Smooth muscle cell (in vitro differentiated cells): ENCODE results near the gene UBAC2. TPM values are rescaled to one million over a fixed set of nuclear protein-coding genes. Genes with fewer than 3 reads are reported as not detected.

Source experiments
- DNase-seq: peaks from one replicate; lab custom pipeline; 2025; ENCODE audit not compliant: unreplicated experiment; lab: John Stamatoyannopoulos, UW
- H2AFZ ChIP-seq: fragments of 200-600 bp; sonication (generic); 2 replicates; pipeline ENCODE4 v1.6.0; 2016; ENCODE audit warnings: antibody characterized with exemption, low read depth, mild to moderate bottlenecking
- H3F3A ChIP-seq: fragments of 200-600 bp; sonication (generic); 2 replicates; pipeline ENCODE4 v1.6.0; 2017; ENCODE audit warnings: antibody characterized with exemption, low read depth
- H3K27ac ChIP-seq: fragments of 200-600 bp; sonication (generic); 2 replicates; pipeline ENCODE4 v1.5.1; 2016; ENCODE audit warnings: low read depth, mild to moderate bottlenecking
- H3K27me3 ChIP-seq: fragments of 200-600 bp; sonication (generic); 2 replicates; pipeline ENCODE4 v1.6.1; 2016; ENCODE audit warnings: low read depth, mild to moderate bottlenecking
- H3K36me3 ChIP-seq: fragments of 200-600 bp; sonication (generic); 2 replicates; pipeline ENCODE4 v1.5.1; 2016; ENCODE audit warnings: low read depth
- H3K4me1 ChIP-seq: fragments of 200-600 bp; sonication (generic); 2 replicates; pipeline ENCODE4 v1.5.1; 2016; ENCODE audit warnings: low read depth
- H3K4me2 ChIP-seq: fragments of 200-600 bp; sonication (generic); 2 replicates; pipeline ENCODE4 v1.6.0; 2016; ENCODE audit warnings: mild to moderate bottlenecking
- H3K4me3 ChIP-seq: fragments of 200-600 bp; sonication (generic); 2 replicates; pipeline ENCODE4 v1.5.1; 2016; ENCODE audit warnings: mild to moderate bottlenecking
- H3K79me2 ChIP-seq: fragments of 200-600 bp; sonication (generic); 2 replicates; pipeline ENCODE4 v1.6.0; 2016; ENCODE audit warnings: low read depth, mild to moderate bottlenecking
- H3K9ac ChIP-seq: fragments of 200-600 bp; sonication (generic); 2 replicates; pipeline ENCODE4 v1.6.0; 2016; ENCODE audit warnings: low read depth
- H3K9me3 ChIP-seq: fragments of 200-600 bp; sonication (generic); replicated peaks from 2 replicates; pipeline ENCODE4 v1.5.1; 2016; ENCODE audit warnings: low read depth
- H4K20me1 ChIP-seq: fragments of 200-600 bp; sonication (generic); 2 replicates; pipeline ENCODE4 v1.6.0; 2016; ENCODE audit warnings: low read depth
- WGBS: methylation state at CpG from one replicate; pipeline ENCODE4 v1.1.7; 2016; ENCODE audit warnings: low lambda C conversion rate; 5-methylcytosine and 5-hydroxymethylcytosine counted together
- polyA plus RNA-seq: library from polyadenylated mRNA; unstranded; fragments of >200 nt; fragmentation: Nextera tagmentation; extraction: Ambion mirVana; gene quantifications from 2 replicates; pipeline ENCODE4 v1.2.1, GENCODE V29; 2016
- total RNA-seq: library from RNA; depleted of rRNA; stranded (reverse); fragments of >200 nt; gene quantifications from 2 replicates; pipeline ENCODE4 v1.2.3, GENCODE V29; 2014
- TF ChIP-seq, protein P1 (sequence below): fragments of 200-600 bp; sonication (generic); IDR thresholded peaks from 2 replicates; pipeline ENCODE4 v1.5.1; 2017; ENCODE audit warnings: borderline replicate concordance, mild to moderate bottlenecking, antibody characterized with exemption; ENCODE audit not compliant: insufficient read depth, poor library complexity, severe bottlenecking

UBAC2 gene
- total and polyA plus RNA-seq, 2 experiments from 2014 or later: 58.4 to 74.0 TPM

- no peaks in the 10 kb centered on the region for H3K79me2 ChIP-seq
Observed at GRCh38 chr13:99354371-99354951, 153.8 kb downstream of the UBAC2 start.

DNA sequence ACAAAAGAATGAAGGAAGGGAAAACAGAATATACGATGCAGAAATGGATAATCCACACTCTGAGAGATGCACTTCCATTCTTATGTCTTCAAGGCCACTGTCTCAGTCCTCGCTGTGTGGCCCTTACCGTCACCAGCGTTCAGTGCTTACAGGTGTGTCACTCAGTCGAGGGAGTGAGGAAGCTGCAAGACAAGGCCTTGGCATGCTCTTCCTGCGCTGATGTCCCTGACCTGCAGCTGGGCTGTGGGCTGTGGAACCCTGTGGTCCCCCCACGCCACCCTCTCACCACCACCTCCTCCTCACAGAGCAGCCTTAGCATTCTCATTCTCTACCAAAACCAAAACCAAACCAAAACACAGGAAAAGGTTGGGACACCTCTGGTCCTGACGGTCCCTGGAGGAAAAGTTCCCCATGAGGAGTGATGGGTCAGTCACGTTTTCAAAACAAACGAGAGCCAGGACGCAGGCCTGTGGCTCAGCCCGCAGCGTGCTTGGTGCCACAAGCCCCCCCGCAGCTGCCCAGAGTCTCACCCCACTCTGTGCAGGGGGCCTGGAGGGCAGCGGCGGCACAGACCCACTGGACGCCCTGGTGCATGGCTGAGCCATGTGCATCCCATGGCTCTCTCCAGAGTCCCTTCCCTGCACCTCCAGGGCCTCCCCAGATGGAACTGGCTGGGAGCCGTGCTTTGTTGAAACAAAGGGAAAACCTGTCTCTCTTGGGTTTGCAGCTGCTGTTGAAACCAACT, 154.8 kb downstream of the UBAC2 start:
- H3K9ac ChIP-seq: no peak overlapping the region
- DNase-seq: no peak
- no peaks in the 10 kb centered on the region for H3K36me3 ChIP-seq
- 97% methylated on average over 18 of the region's 18 CpGs for WGBS
- H3K27me3 ChIP-seq: no peaks in the 10 kb centered on the region
- no peaks in the 10 kb centered on the region for H3K9me3 ChIP-seq
- peak overlapping the region; percentile 91 for H3K27ac ChIP-seq
- no peak overlapping the region for H2AFZ ChIP-seq
- H3K4me2 ChIP-seq: no peak overlapping the region
- peaks cover 6% of the 10 kb centered on the region for H4K20me1 ChIP-seq
- peaks cover 14% of the 10 kb centered on the region for H3F3A ChIP-seq
- H3K4me1 ChIP-seq: peaks cover 5% of the 10 kb centered on the region
- no peaks in the 10 kb centered on the region for H3K79me2 ChIP-seq
- TF ChIP-seq, protein P1, sequence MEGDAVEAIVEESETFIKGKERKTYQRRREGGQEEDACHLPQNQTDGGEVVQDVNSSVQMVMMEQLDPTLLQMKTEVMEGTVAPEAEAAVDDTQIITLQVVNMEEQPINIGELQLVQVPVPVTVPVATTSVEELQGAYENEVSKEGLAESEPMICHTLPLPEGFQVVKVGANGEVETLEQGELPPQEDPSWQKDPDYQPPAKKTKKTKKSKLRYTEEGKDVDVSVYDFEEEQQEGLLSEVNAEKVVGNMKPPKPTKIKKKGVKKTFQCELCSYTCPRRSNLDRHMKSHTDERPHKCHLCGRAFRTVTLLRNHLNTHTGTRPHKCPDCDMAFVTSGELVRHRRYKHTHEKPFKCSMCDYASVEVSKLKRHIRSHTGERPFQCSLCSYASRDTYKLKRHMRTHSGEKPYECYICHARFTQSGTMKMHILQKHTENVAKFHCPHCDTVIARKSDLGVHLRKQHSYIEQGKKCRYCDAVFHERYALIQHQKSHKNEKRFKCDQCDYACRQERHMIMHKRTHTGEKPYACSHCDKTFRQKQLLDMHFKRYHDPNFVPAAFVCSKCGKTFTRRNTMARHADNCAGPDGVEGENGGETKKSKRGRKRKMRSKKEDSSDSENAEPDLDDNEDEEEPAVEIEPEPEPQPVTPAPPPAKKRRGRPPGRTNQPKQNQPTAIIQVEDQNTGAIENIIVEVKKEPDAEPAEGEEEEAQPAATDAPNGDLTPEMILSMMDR: no peak
- H3K4me3 ChIP-seq: no peak overlapping the region

More at GRCh38 chr13:99354371-99354951, 153.8 kb downstream of the UBAC2 start:
- peaks cover 6% of the 10 kb centered on the region for H4K20me1 ChIP-seq
- H3K4me1 ChIP-seq: peaks cover 5% of the 10 kb centered on the region
- no peak overlapping the region for H2AFZ ChIP-seq
- peaks cover 14% of the 10 kb centered on the region for H3F3A ChIP-seq
- H3K4me2 ChIP-seq: peak overlapping the region; percentile 32
- no peaks in the 10 kb centered on the region for H3K27me3 ChIP-seq
- H3K36me3 ChIP-seq: no peaks in the 10 kb centered on the region
- no peak for DNase-seq
- WGBS: 60% methylated on average over 8 of the region's 8 CpGs
- H3K9ac ChIP-seq: no peak overlapping the region
- no peaks in the 10 kb centered on the region for H3K9me3 ChIP-seq
- no peak overlapping the region for H3K4me3 ChIP-seq
- TF ChIP-seq, protein P1: no peak
- peak overlapping the region; percentile 91 for H3K27ac ChIP-seq

- H3K9me3 ChIP-seq: no peaks in the 10 kb centered on the region
- peak overlapping the region; percentile 70 for H3K4me2 ChIP-seq
- peaks cover 6% of the 10 kb centered on the region for H4K20me1 ChIP-seq
- no peaks in the 10 kb centered on the region for H3K79me2 ChIP-seq
- H3K9ac ChIP-seq: peak overlapping the region; percentile 42
- DNase-seq: no peak
- no peak overlapping the region for H2AFZ ChIP-seq
- TF ChIP-seq, protein P1: no peak
- H3K27me3 ChIP-seq: no peaks in the 10 kb centered on the region
- WGBS: 79% methylated on average over 1 of the region's 1 CpG
- peak overlapping the region; percentile 91 for H3K27ac ChIP-seq
- no peaks in the 10 kb centered on the region for H3K36me3 ChIP-seq
- peaks cover 5% of the 10 kb centered on the region for H3K4me1 ChIP-seq
- peaks cover 14% of the 10 kb centered on the region for H3F3A ChIP-seq
- H3K4me3 ChIP-seq: no peak overlapping the region
Observed at GRCh38 chr13:99356012-99356261, 155.3 kb downstream of the UBAC2 start.
